PC-3 (cell line): Measurements from ENCODE around the gene PTGER3. TPM values are rescaled to one million over a fixed set of nuclear protein-coding genes. Genes with fewer than 3 reads are reported as not detected.

Experiments
- ATAC-seq: fragments of 200-7000 bp; cut with Tn5 transposase; 2 replicates; pipeline ENCODE4 v1.9.1; 2020; ENCODE audit warnings: mild to moderate bottlenecking, moderate library complexity
- BruUV-seq: library from RNA; stranded (reverse); fragments of 400-500 nt; replicated peaks from 2 replicates; lab custom pipeline; 2021; lab: Mats Ljungman, UMichigan
- CTCF ChIA-PET: fragments of 300-600 bp; sonication (Branson Sonifier 250); formaldehyde crosslinking; loops from one replicate; lab custom pipeline; 2022; ENCODE audit warnings: antibody characterized with exemption; lab: Charles Lee
- POLR2A ChIA-PET: fragments of 300-600 bp; sonication (Branson Sonifier 250); formaldehyde crosslinking; loops from one replicate; lab custom pipeline; 2022; ENCODE audit warnings: antibody characterized with exemption; ENCODE audit not compliant: unreplicated experiment; lab: Charles Lee
- DNase-seq: peaks from one replicate; pipeline ENCODE4 v3.0.0-alpha.2; 2015
- H2AFZ ChIP-seq: fragments of 300-600 bp; sonication (generic); 2 replicates; pipeline ENCODE4 v1.6.0; 2016; ENCODE audit warnings: antibody characterized with exemption, low read length
- H3F3A ChIP-seq: fragments of 300-600 bp; sonication (generic); one replicate; pipeline ENCODE4 v1.6.0; 2017; ENCODE audit warnings: antibody characterized with exemption, low read length, control low read depth, mild to moderate bottlenecking; ENCODE audit not compliant: unreplicated experiment
- H3K27ac ChIP-seq: fragments of 300-600 bp; sonication (generic); 2 replicates; pipeline ENCODE4 v1.5.1; 2016; ENCODE audit warnings: mild to moderate bottlenecking, low read length
- H3K27me3 ChIP-seq: fragments of 300-600 bp; sonication (generic); 2 replicates; pipeline ENCODE4 v1.6.1; 2016; ENCODE audit warnings: low read length, mixed read lengths
- H3K36me3 ChIP-seq: fragments of 300-600 bp; sonication (generic); 2 replicates; pipeline ENCODE4 v1.6.1; 2016; ENCODE audit warnings: low read depth, mixed run types, low read length, mixed read lengths
- H3K4me1 ChIP-seq: fragments of 300-600 bp; sonication (generic); 2 replicates; pipeline ENCODE4 v1.5.1; 2016; ENCODE audit warnings: low read length; ENCODE audit not compliant: insufficient read depth
- H3K4me2 ChIP-seq: fragments of 300-600 bp; sonication (generic); 2 replicates; pipeline ENCODE4 v1.6.0; 2016; ENCODE audit warnings: low read length
- H3K4me3 ChIP-seq: fragments of 300-600 bp; sonication (generic); 2 replicates; pipeline ENCODE4 v1.5.1; 2016; ENCODE audit warnings: mild to moderate bottlenecking, low read length, mixed read lengths
- H3K79me2 ChIP-seq: fragments of 300-600 bp; sonication (generic); 2 replicates; pipeline ENCODE4 v1.6.1; 2017; ENCODE audit warnings: low read length, mixed read lengths
- H3K9ac ChIP-seq: fragments of 300-600 bp; sonication (generic); 2 replicates; pipeline ENCODE4 v1.6.0; 2016; ENCODE audit warnings: mild to moderate bottlenecking, low read length
- H3K9me2 ChIP-seq: fragments of 300-600 bp; sonication (generic); replicated peaks from 2 replicates; pipeline ENCODE4 v1.6.1; 2016; ENCODE audit warnings: mixed run types, low read length, mixed read lengths
- H3K9me3 ChIP-seq: fragments of 300-600 bp; sonication (generic); 2 replicates; pipeline ENCODE4 v1.6.1; 2016; ENCODE audit warnings: low read length, mixed read lengths
- H4K20me1 ChIP-seq: fragments of 300-600 bp; sonication (generic); 2 replicates; pipeline ENCODE4 v1.6.1; 2016; ENCODE audit warnings: low read length, mixed read lengths
- EZH2 ChIP-seq: fragments of 300-600 bp; sonication (generic); IDR thresholded peaks from one replicate; pipeline ENCODE4 v1.6.1; 2017; ENCODE audit warnings: antibody characterized with exemption, mild to moderate bottlenecking, low read length; ENCODE audit not compliant: unreplicated experiment
- EZH2phosphoT487 ChIP-seq: fragments of 300-600 bp; sonication (generic); IDR thresholded peaks from 2 replicates; pipeline ENCODE4 v1.6.1; 2018; ENCODE audit warnings: mild to moderate bottlenecking, antibody characterized with exemption, low read length, borderline replicate concordance
- intact Hi-C: fragments of 100-400 bp; cut with micrococcal nuclease; formaldehyde crosslinking; loops from 2 replicates; pipeline ENCODE4 v1.9.0; 2023
- total RNA-seq: library from RNA; depleted of rRNA; stranded (reverse); fragments of >200 nt; gene quantifications from 2 replicates; pipeline ENCODE4 v1.2.3, GENCODE V29; 2014
- TF ChIP-seq, protein P1 (sequence below): fragments of 300-600 bp; sonication (generic); conservative IDR thresholded peaks from 2 replicates; pipeline ENCODE4 v1.5.1; 2017; ENCODE audit warnings: antibody characterized with exemption, low read depth, mild to moderate bottlenecking, low read length

The PTGER3 gene
- total RNA-seq, 1 experiment from 2014 or later = 0.11 TPM

- CTCF ChIA-PET = no interaction called here
- H3K79me2 ChIP-seq = peaks cover 14% of the 10 kb centered on the region; the same call in 1 of the 2 replicates
- H3K27ac ChIP-seq = no peak overlapping the region
- no peaks in the 10 kb centered on the region for H3K27me3 ChIP-seq
- H3K9me2 ChIP-seq = no peaks in the 10 kb centered on the region
- H3K36me3 ChIP-seq = peaks cover 89% of the 10 kb centered on the region
- no peak overlapping the region for H2AFZ ChIP-seq
- no peak for DNase-seq
- TF ChIP-seq EZH2 (no peak), EZH2phosphoT487 (no peak)
- H3K9ac ChIP-seq = no peak overlapping the region
- ATAC-seq = no peak
- no peak overlapping the region for H3K4me2 ChIP-seq
- POLR2A ChIA-PET = no interaction called here
- BruUV-seq = no TSS peak
- no peak overlapping the region for H3K4me3 ChIP-seq
- intact Hi-C loops = no loop called here
- peaks cover 8% of the 10 kb centered on the region for H4K20me1 ChIP-seq
- no peaks in the 10 kb centered on the region for H3K9me3 ChIP-seq
- no peaks in the 10 kb centered on the region for H3K4me1 ChIP-seq
- H3F3A ChIP-seq = no peaks in the 10 kb centered on the region
Measured at GRCh38 chr1:71068325-71069240, 21.0 kb upstream of the PTGER3 start.

DNA sequence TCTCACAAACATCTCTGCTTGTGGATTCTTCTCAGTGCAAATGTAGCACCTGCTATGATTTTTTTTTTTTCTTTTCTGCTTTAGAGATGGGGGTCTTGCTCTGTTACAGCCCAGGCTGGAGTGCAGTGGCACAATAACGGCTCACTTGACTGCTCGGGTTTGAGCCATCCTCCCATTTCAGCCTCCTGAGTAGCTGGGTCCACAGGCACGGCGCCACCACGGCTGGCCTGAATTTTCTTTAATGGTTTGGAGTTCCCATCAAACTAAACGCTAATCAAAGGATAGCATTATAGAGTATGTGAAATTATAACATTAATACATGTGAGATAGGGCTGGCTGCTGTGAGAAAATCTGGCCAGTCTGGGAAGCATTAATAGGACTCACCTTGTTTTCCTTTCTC lies 7.2 kb upstream of the PTGER3 start:
- intact Hi-C loops = no loop called here
- H3K4me1 ChIP-seq = no peaks in the 10 kb centered on the region
- H3K27ac ChIP-seq = no peak overlapping the region
- no peak for DNase-seq
- H3K4me3 ChIP-seq = no peak overlapping the region
- ChIA-PET POLR2A (no interaction called here), CTCF (no interaction called here)
- H3K9me3 ChIP-seq = no peaks in the 10 kb centered on the region
- no peak; the same call in 1 of the 2 replicates for ATAC-seq
- H3K9ac ChIP-seq = no peak overlapping the region
- TSS peak; percentile 3 for BruUV-seq
- TF ChIP-seq EZH2 = no peak
- 0 out of 2 replicates have a peak, but pooled peaks cover under 1% of the 10 kb centered on the region for H3K27me3 ChIP-seq
- no peak overlapping the region for H3K4me2 ChIP-seq
- H2AFZ ChIP-seq = no peak overlapping the region
- H3K79me2 ChIP-seq = no peaks in the 10 kb centered on the region
- H4K20me1 ChIP-seq = no peaks in the 10 kb centered on the region
- no peaks in the 10 kb centered on the region for H3F3A ChIP-seq
- peaks cover 9% of the 10 kb centered on the region; the same call in 1 of the 2 replicates for H3K36me3 ChIP-seq
- no peaks in the 10 kb centered on the region for H3K9me2 ChIP-seq

- no peak overlapping the region for H3K4me2 ChIP-seq
- H3K36me3 ChIP-seq = peaks cover 8% of the 10 kb centered on the region; the same call in 1 of the 2 replicates
- H3K9me3 ChIP-seq = no peaks in the 10 kb centered on the region
- H3F3A ChIP-seq = no peaks in the 10 kb centered on the region
- BruUV-seq = no TSS peak
- ChIA-PET POLR2A (no interaction called here), CTCF (no interaction called here)
- H3K4me3 ChIP-seq = no peak overlapping the region
- intact Hi-C loops = no loop called here
- H4K20me1 ChIP-seq = no peaks in the 10 kb centered on the region
- no peaks in the 10 kb centered on the region for H3K4me1 ChIP-seq
- no peaks in the 10 kb centered on the region for H3K9me2 ChIP-seq
- DNase-seq (no peak), ATAC-seq (no peak; the same call in 1 of the 2 replicates)
- no peaks in the 10 kb centered on the region for H3K79me2 ChIP-seq
- no peak overlapping the region for H2AFZ ChIP-seq
- peaks cover 5% of the 10 kb centered on the region for H3K27me3 ChIP-seq
- H3K27ac ChIP-seq = no peak overlapping the region
- H3K9ac ChIP-seq = no peak overlapping the region
- no peak for TF ChIP-seq EZH2phosphoT487
- TF ChIP-seq, protein P1, sequence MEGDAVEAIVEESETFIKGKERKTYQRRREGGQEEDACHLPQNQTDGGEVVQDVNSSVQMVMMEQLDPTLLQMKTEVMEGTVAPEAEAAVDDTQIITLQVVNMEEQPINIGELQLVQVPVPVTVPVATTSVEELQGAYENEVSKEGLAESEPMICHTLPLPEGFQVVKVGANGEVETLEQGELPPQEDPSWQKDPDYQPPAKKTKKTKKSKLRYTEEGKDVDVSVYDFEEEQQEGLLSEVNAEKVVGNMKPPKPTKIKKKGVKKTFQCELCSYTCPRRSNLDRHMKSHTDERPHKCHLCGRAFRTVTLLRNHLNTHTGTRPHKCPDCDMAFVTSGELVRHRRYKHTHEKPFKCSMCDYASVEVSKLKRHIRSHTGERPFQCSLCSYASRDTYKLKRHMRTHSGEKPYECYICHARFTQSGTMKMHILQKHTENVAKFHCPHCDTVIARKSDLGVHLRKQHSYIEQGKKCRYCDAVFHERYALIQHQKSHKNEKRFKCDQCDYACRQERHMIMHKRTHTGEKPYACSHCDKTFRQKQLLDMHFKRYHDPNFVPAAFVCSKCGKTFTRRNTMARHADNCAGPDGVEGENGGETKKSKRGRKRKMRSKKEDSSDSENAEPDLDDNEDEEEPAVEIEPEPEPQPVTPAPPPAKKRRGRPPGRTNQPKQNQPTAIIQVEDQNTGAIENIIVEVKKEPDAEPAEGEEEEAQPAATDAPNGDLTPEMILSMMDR = no peak
- TF ChIP-seq EZH2 = no peak
Measured at GRCh38 chr1:71054281-71054731, 6.7 kb upstream of the PTGER3 start.
